B cell (primary cell): Measurements from ENCODE around the gene ASPHD2. TPM values are rescaled to one million over a fixed set of nuclear protein-coding genes. Genes with fewer than 3 reads are reported as not detected.

Experiments
- ATAC-seq: fragments of 200-7000 bp; cut with Tn5 transposase; one replicate; pipeline ENCODE4 v1.10.0; 2021; ENCODE audit warnings: low read depth, mild to moderate bottlenecking, moderate number of reproducible peaks, moderate library complexity
- CTCF ChIA-PET: fragments of 350-600 bp; sonication (Branson Sonifier 250); formaldehyde crosslinking; loops from one replicate; lab custom pipeline; 2021; ENCODE audit warnings: antibody characterized with exemption, inconsistent platforms; lab: Charles Lee
- POLR2A ChIA-PET: fragments of 350-600 bp; sonication (Branson Sonifier 250); formaldehyde crosslinking; loops from one replicate; lab custom pipeline; 2021; ENCODE audit warnings: antibody characterized with exemption; lab: Charles Lee
- DNase-seq: peaks from one replicate; pipeline ENCODE4 v3.0.0; 2013
- H2AFZ ChIP-seq: 2 replicates; pipeline ENCODE4 v1.6.1; 2012; ENCODE audit warnings: mild to moderate bottlenecking, low read depth, low read length; ENCODE audit not compliant: insufficient read depth, poor library complexity, severe bottlenecking
- H3K27ac ChIP-seq, 2 donors: 1 replicate in 1 of 2; 2 replicates in 1 of 2; pipeline ENCODE4 v1.5.1; 2012 to 2013; ENCODE audit warnings: low read length in 2 of 2, mild to moderate bottlenecking in 2 of 2, moderate library complexity in 1 of 2
- H3K27me3 ChIP-seq, 4 experiments: fragments of 200-600 bp in 1 of 4; sonication (generic) in 1 of 4; replicated peaks in 1 of 4; 1 replicate in 2 of 4; 2 replicates in 2 of 4; pipeline versions ENCODE4 v1.6.1 to v1.7.0; 2013 to 2016; ENCODE audit warnings: low read length in 3 of 4, mild to moderate bottlenecking in 2 of 4, mixed read lengths in 1 of 4, moderate library complexity in 1 of 4; ENCODE audit not compliant: insufficient read depth in 4 of 4, control insufficient read depth in 3 of 4; ENCODE audit errors: control extremely low read depth in 1 of 4
- H3K36me3 ChIP-seq, 2 experiments: replicated peaks in 1 of 2; 1 replicate in 1 of 2; 2 replicates in 1 of 2; pipeline versions ENCODE4 v1.6.1 to v1.7.1; 2013; ENCODE audit warnings: low read length in 1 of 2; ENCODE audit not compliant: insufficient read depth in 2 of 2, control insufficient read depth in 1 of 2; ENCODE audit errors: control extremely low read depth in 1 of 2, extremely low read depth in 1 of 2
- H3K4me1 ChIP-seq, 2 donors: fragments of 200-600 bp in 1 of 2; sonication (generic) in 1 of 2; 1 replicate in 1 of 2; 2 replicates in 1 of 2; pipeline versions ENCODE4 v1.5.1 to v1.6.1; 2013 to 2017; ENCODE audit warnings: low read length in 2 of 2; ENCODE audit not compliant: control insufficient read depth in 2 of 2, insufficient read depth in 2 of 2
- H3K4me2 ChIP-seq: replicated peaks from 2 replicates; pipeline ENCODE3; 2012; ENCODE audit warnings: mild to moderate bottlenecking, low read depth, low read length; ENCODE audit not compliant: poor library complexity, severe bottlenecking
- H3K4me3 ChIP-seq, 5 experiments: fragments of 200-600 bp in 1 of 5; sonication (generic) in 1 of 5; 1 replicate in 3 of 5; 2 replicates in 2 of 5; pipeline versions ENCODE4 v1.5.1 to v1.7.0; 2011 to 2016; ENCODE audit warnings: low read length in 4 of 5, mild to moderate bottlenecking in 4 of 5, low read depth in 2 of 5, control low read depth in 1 of 5, moderate library complexity in 1 of 5; ENCODE audit not compliant: insufficient read depth in 1 of 5; ENCODE audit errors: control extremely low read depth in 1 of 5, extremely low read depth in 1 of 5
- H3K79me2 ChIP-seq: fragments of 200-600 bp; sonication (generic); one replicate; pipeline ENCODE4 v1.6.0; 2016; ENCODE audit warnings: low read length; ENCODE audit not compliant: control insufficient read depth, insufficient read depth
- H3K9ac ChIP-seq: fragments of 200-600 bp; sonication (generic); 2 replicates; pipeline ENCODE4 v1.6.1; 2017; ENCODE audit warnings: mild to moderate bottlenecking, low read length, moderate library complexity
- H3K9me3 ChIP-seq, 3 donors: one replicate each; pipeline versions ENCODE4 v1.6.1 to v1.7.1; 2013; ENCODE audit warnings: low read length in 2 of 3; ENCODE audit not compliant: control insufficient read depth in 2 of 3, insufficient read depth in 1 of 3; ENCODE audit errors: control extremely low read depth in 1 of 3
- H4K20me1 ChIP-seq: 2 replicates; pipeline ENCODE4 v1.6.0; 2012; ENCODE audit warnings: mild to moderate bottlenecking, low read length; ENCODE audit not compliant: insufficient read depth, control insufficient read depth, poor library complexity, severe bottlenecking
- H3K27ac Mint-ChIP-seq: one replicate; pipeline ENCODE4 v1.8.0; 2021; ENCODE audit warnings: mixed read lengths
- H3K27me3 Mint-ChIP-seq: one replicate; pipeline ENCODE4 v1.8.0; 2021; ENCODE audit warnings: mixed read lengths
- H3K4me1 Mint-ChIP-seq: one replicate; pipeline ENCODE4 v1.8.0; 2021; ENCODE audit warnings: mixed read lengths
- H3K4me3 Mint-ChIP-seq: one replicate; pipeline ENCODE4 v1.8.0; 2021; ENCODE audit warnings: mixed read lengths
- H3K9me3 Mint-ChIP-seq: one replicate; pipeline ENCODE4 v1.8.0; 2022; ENCODE audit warnings: mixed read lengths; ENCODE audit not compliant: insufficient read depth
- CTCF ChIP-seq: fragments of 200-600 bp; IDR thresholded peaks from one replicate; pipeline ENCODE4 v1.8.0; 2022; ENCODE audit warnings: antibody characterized with exemption, mild to moderate bottlenecking
- EZH2 ChIP-seq: IDR thresholded peaks from 2 replicates; pipeline ENCODE4 v1.6.1; 2012; ENCODE audit warnings: borderline replicate concordance, low read depth, mild to moderate bottlenecking, moderate library complexity, low read length; ENCODE audit not compliant: insufficient read depth, poor library complexity, severe bottlenecking
- WGBS: methylation state at CpG from one replicate; pipeline ENCODE4 v1.1.5; 2013; ENCODE audit warnings: missing lambda C conversion rate; ENCODE audit not compliant: insufficient coverage; 5-methylcytosine and 5-hydroxymethylcytosine counted together
- intact Hi-C: fragments of 100-400 bp; cut with micrococcal nuclease; formaldehyde crosslinking; loops from one replicate; pipeline ENCODE4 v1.10.0; 2022
- polyA plus RNA-seq: library from polyadenylated mRNA; depleted of rRNA; stranded (reverse); fragments of >200 nt; gene quantifications from 2 replicates; pipeline ENCODE4 v1.2.3, GENCODE V29; 2012
- total RNA-seq, 2 donors: library from RNA; stranded (reverse); fragments of 120-200 nt in 1 of 2; gene quantifications; 1 replicate in 1 of 2; 2 replicates in 1 of 2; pipeline versions ENCODE4 v1.2.3 to v1.2.4, GENCODE V29; 2013 to 2022

The ASPHD2 gene
- total and polyA plus RNA-seq, 2 donors (not counting 1 experiment from before 2014, with no cell fraction given): 5.7 to 7.3 TPM

GRCh38 chr22:26452236-26453016 is 23.4 kb downstream of the ASPHD2 start:
- DNase-seq (no peak), ATAC-seq (no peak)
- no peak overlapping the region for H3K4me3 Mint-ChIP-seq
- TF ChIP-seq EZH2: no peak
- no peak for TF ChIP-seq CTCF
- no peaks in the 10 kb centered on the region for H3K4me1 Mint-ChIP-seq
- peaks cover 5% of the 10 kb centered on the region for H3K79me2 ChIP-seq
- H3K4me1 ChIP-seq: no peaks in the 10 kb centered on the region
- 98% methylated on average over 19 of the region's 23 CpGs for WGBS
- no peaks in the 10 kb centered on the region for H4K20me1 ChIP-seq
- H3K9ac ChIP-seq: no peak overlapping the region
- H3K27me3 Mint-ChIP-seq: no peaks in the 10 kb centered on the region
- no peaks in the 10 kb centered on the region for H3K9me3 Mint-ChIP-seq
- no peak overlapping the region for H3K4me2 ChIP-seq
- POLR2A ChIA-PET: no interaction called here
- H3K27ac Mint-ChIP-seq: no peak overlapping the region
- CTCF ChIA-PET: interaction anchor here (1.0 to 1.7 kb wide), 4 partner anchors 7 to 50 kb away, joined by 3 to 9 read pairs (median 4); no protein-coding TSS in a partner anchor
- no peak overlapping the region for H3K4me3 ChIP-seq
- no peaks in the 10 kb centered on the region for H3K27me3 ChIP-seq
- no peaks in the 10 kb centered on the region for H3K9me3 ChIP-seq
- H3K36me3 ChIP-seq: peaks cover 6 to 45% of the 10 kb centered on the region in 2 experiments
- no peak overlapping the region for H2AFZ ChIP-seq
- intact Hi-C loops: no loop called here
- no peak overlapping the region for H3K27ac ChIP-seq

- WGBS: 93% methylated on average over 8 of the region's 9 CpGs
- no peak for TF ChIP-seq CTCF
- no peak for TF ChIP-seq EZH2
- no peak overlapping the region for H3K27ac Mint-ChIP-seq
- peaks cover 6 to 52% of the 10 kb centered on the region in 2 experiments for H3K36me3 ChIP-seq
- DNase-seq (no peak), ATAC-seq (no peak)
- no peak overlapping the region for H3K4me3 ChIP-seq
- ChIA-PET CTCF (interaction anchor here (1.1 to 1.7 kb wide), 2 partner anchors 10 to 88 kb away, joined by 4 read pairs; no protein-coding TSS in a partner anchor), POLR2A (no interaction called here)
- no peaks in the 10 kb centered on the region for H3K27me3 ChIP-seq
- no peaks in the 10 kb centered on the region for H4K20me1 ChIP-seq
- no peak overlapping the region for H3K9ac ChIP-seq
- no peaks in the 10 kb centered on the region for H3K27me3 Mint-ChIP-seq
- H3K4me1 Mint-ChIP-seq: no peaks in the 10 kb centered on the region
- no peak overlapping the region for H2AFZ ChIP-seq
- no peaks in the 10 kb centered on the region for H3K9me3 Mint-ChIP-seq
- no peaks in the 10 kb centered on the region for H3K4me1 ChIP-seq
- H3K4me2 ChIP-seq: no peak overlapping the region
- H3K9me3 ChIP-seq: no peaks in the 10 kb centered on the region
- H3K27ac ChIP-seq: no peak overlapping the region
- H3K79me2 ChIP-seq: peaks cover 5% of the 10 kb centered on the region
- no peak overlapping the region for H3K4me3 Mint-ChIP-seq
- intact Hi-C loops: no loop called here
Observed at GRCh38 chr22:26453216-26453615, 24.2 kb downstream of the ASPHD2 start.
